ENCODE measurements around the gene BATF3.

DNA sequence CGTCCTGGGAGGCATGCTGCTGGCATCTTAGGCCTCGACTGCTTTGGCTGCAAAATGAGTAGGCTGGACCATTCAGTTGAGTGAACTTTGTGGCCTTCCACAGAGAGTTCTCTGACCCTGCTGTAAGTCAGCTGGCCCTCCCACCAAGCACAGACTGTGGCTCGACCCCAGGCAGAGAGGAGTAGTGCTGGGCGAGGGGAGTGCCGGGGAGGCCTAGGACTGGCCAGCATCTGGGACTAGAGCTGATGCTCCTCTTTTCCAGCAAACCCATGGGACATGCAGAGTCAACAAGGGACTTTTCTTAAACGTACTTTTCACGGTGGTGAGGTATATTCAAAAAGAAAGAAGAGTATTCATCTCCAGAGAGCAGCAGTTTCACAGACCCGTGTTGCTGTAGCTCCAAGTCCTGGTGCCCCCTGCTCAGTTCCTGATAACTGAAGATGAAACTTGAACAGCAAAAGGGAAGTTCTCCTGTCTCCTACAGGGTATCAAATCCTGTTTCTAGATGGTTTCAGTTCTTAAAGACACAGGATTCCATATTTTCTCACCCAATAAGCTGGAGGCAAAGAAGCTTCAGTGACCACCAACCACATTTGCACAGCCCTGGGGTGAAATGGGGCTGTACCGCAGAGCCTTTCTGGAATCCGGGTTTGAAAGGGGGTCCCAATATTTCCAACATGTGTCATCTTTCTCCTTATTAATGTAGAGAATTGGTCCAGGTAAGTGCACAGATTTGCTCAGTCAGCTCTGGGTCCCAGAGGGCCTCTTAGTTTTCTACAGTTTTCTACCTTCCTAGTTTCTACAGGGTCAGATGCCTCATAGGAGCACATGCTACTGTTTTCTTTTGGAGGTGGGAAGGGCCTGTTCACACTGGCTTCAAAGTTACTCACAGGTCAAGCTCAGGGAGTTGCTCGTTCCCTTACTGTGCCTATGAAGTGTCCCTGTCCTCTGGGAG, 20.9 kb downstream of the BATF3 start:
- TF ChIP-seq, protein P1, sequence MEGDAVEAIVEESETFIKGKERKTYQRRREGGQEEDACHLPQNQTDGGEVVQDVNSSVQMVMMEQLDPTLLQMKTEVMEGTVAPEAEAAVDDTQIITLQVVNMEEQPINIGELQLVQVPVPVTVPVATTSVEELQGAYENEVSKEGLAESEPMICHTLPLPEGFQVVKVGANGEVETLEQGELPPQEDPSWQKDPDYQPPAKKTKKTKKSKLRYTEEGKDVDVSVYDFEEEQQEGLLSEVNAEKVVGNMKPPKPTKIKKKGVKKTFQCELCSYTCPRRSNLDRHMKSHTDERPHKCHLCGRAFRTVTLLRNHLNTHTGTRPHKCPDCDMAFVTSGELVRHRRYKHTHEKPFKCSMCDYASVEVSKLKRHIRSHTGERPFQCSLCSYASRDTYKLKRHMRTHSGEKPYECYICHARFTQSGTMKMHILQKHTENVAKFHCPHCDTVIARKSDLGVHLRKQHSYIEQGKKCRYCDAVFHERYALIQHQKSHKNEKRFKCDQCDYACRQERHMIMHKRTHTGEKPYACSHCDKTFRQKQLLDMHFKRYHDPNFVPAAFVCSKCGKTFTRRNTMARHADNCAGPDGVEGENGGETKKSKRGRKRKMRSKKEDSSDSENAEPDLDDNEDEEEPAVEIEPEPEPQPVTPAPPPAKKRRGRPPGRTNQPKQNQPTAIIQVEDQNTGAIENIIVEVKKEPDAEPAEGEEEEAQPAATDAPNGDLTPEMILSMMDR (conservative IDR thresholded peaks at IDR 0.05; ENCODE audit: low read length): no peak
- no peak for TF ChIP-seq EZH2phosphoT487 (IDR thresholded peaks at IDR 0.05; ENCODE audit: borderline replicate concordance)
